SIG-M5 treated with dmso at 0.1 percent for 504 hours (cell line): ENCODE measurements around the gene KIRREL1.

Experiments used
- DNase-seq: peaks from one replicate; lab custom pipeline; 2025; ENCODE audit not compliant: unreplicated experiment; lab: John Stamatoyannopoulos, UW

Gene KIRREL1

GRCh38 chr1:157971769-157972168 is 21.7 kb upstream of the KIRREL1 start:
- no peak for DNase-seq

- DNase-seq: no peak
Observed at GRCh38 chr1:157975228-157975950, 18.1 kb upstream of the KIRREL1 start.

GRCh38 chr1:157976888-157977287 is 16.6 kb upstream of the KIRREL1 start:
- no peak for DNase-seq

- DNase-seq: no peak
Observed at GRCh38 chr1:157978586-157979403, 14.7 kb upstream of the KIRREL1 start.

- DNase-seq: no peak
Observed at GRCh38 chr1:157982136-157982535, 11.3 kb upstream of the KIRREL1 start.

- no peak for DNase-seq
Observed at GRCh38 chr1:157983787-157984186, 9.7 kb upstream of the KIRREL1 start.

GRCh38 chr1:157984469-157984868 is 9.0 kb upstream of the KIRREL1 start:
- no peak for DNase-seq

- DNase-seq: no peak
Observed at GRCh38 chr1:157985473-157985872, 8.0 kb upstream of the KIRREL1 start.

- DNase-seq: no peak
Observed at GRCh38 chr1:157988002-157988401, 5.4 kb upstream of the KIRREL1 start.

- peak; percentile 67 for DNase-seq
Observed at GRCh38 chr1:157992031-157992832, 1.2 kb upstream of the KIRREL1 start.

- DNase-seq: no peak
Observed at GRCh38 chr1:157992833-157993146, 655 bp upstream of the KIRREL1 start.

- DNase-seq: no peak
Observed at GRCh38 chr1:157993918-157994605, 617 bp downstream of the KIRREL1 start.

- no peak for DNase-seq
Observed at GRCh38 chr1:157994704-157995582, 1.5 kb downstream of the KIRREL1 start.

- no peak for DNase-seq
Observed at GRCh38 chr1:157995583-157996169, 2.2 kb downstream of the KIRREL1 start.

GRCh38 chr1:157996433-157996832 is 3.0 kb downstream of the KIRREL1 start:
- DNase-seq: no peak

- no peak for DNase-seq
Observed at GRCh38 chr1:158000507-158000906, 7.1 kb downstream of the KIRREL1 start.

GRCh38 chr1:158002022-158002630 is 8.7 kb downstream of the KIRREL1 start:
- no peak for DNase-seq

GRCh38 chr1:158002631-158003405 is 9.4 kb downstream of the KIRREL1 start:
- no peak for DNase-seq

GRCh38 chr1:158003406-158003800 is 10.0 kb downstream of the KIRREL1 start:
- DNase-seq: no peak
